ENCODE measurements around the gene AMMECR1L. TPM values are rescaled to one million over a fixed set of nuclear protein-coding genes. Genes with fewer than 3 reads are reported as not detected.
"Not testable (repeated sequence)": the region's sequence is repeated elsewhere in the genome, so short reads cannot be mapped to it uniquely, and the experiment has no call there.

AMMECR1L gene
- total RNA-seq, 1 experiment from 2014 or later: 11.8 TPM

GRCh38 chr2:127887082-127887775, 1.5 kb upstream of the AMMECR1L start:
- no peak for DNase-seq (ENCODE audit: low spot score)

- DNase-seq (ENCODE audit: low spot score): not testable (repeated sequence)
Measured at GRCh38 chr2:127886593-127886935, 808 bp upstream of the AMMECR1L start.

GRCh38 chr2:127884861-127885740, 655 bp downstream of the AMMECR1L start:
- peak; percentile 24 for DNase-seq (ENCODE audit: low spot score)

- no peak for DNase-seq (ENCODE audit: low spot score)
Measured at GRCh38 chr2:127884436-127884835, 1.3 kb downstream of the AMMECR1L start.

GRCh38 chr2:127879899-127880298, 5.9 kb downstream of the AMMECR1L start:
- no peak for DNase-seq (ENCODE audit: low spot score)

GRCh38 chr2:127877626-127878025, 8.1 kb downstream of the AMMECR1L start:
- no peak for DNase-seq (ENCODE audit: low spot score)

GRCh38 chr2:127877136-127877535, 8.6 kb downstream of the AMMECR1L start:
- no peak for DNase-seq (ENCODE audit: low spot score)

- no peak for DNase-seq (ENCODE audit: low spot score)
Measured at GRCh38 chr2:127874378-127875269, 11.1 kb downstream of the AMMECR1L start.

- DNase-seq (ENCODE audit: low spot score): no peak
Measured at GRCh38 chr2:127873707-127874303, 12.0 kb downstream of the AMMECR1L start.

- no peak for DNase-seq (ENCODE audit: low spot score)
Measured at GRCh38 chr2:127872354-127872753, 13.4 kb downstream of the AMMECR1L start.

- DNase-seq (ENCODE audit: low spot score): no peak
Measured at GRCh38 chr2:127865926-127866325, 19.8 kb downstream of the AMMECR1L start.

- DNase-seq (ENCODE audit: low spot score): peak; percentile 40
Measured at GRCh38 chr2:127864877-127865276, 20.9 kb downstream of the AMMECR1L start.

- DNase-seq (ENCODE audit: low spot score): no peak
Measured at GRCh38 chr2:127862228-127862627, 23.5 kb downstream of the AMMECR1L start.

- no peak for DNase-seq (ENCODE audit: low spot score)
Measured at GRCh38 chr2:127860130-127860529, 25.6 kb downstream of the AMMECR1L start.

GRCh38 chr2:127859712-127860085, 26.1 kb downstream of the AMMECR1L start:
- no peak for DNase-seq (ENCODE audit: low spot score)

GRCh38 chr2:127857265-127857808, 28.4 kb downstream of the AMMECR1L start:
- DNase-seq (ENCODE audit: low spot score): no peak

GRCh38 chr2:127853671-127854070, 32.1 kb downstream of the AMMECR1L start:
- no peak for DNase-seq (ENCODE audit: low spot score)

- no peak for DNase-seq (ENCODE audit: low spot score)
Measured at GRCh38 chr2:127852388-127852787, 33.4 kb downstream of the AMMECR1L start.

GRCh38 chr2:127847931-127848330, 37.8 kb downstream of the AMMECR1L start:
- DNase-seq (ENCODE audit: low spot score): no peak

- DNase-seq (ENCODE audit: low spot score): no peak
Measured at GRCh38 chr2:127844973-127845372, 40.8 kb downstream of the AMMECR1L start.

GRCh38 chr2:127843677-127844076, 42.1 kb downstream of the AMMECR1L start:
- no peak for DNase-seq (ENCODE audit: low spot score)
